ENCODE results near the gene OOSP4B.

- TF ChIP-seq, protein P1, sequence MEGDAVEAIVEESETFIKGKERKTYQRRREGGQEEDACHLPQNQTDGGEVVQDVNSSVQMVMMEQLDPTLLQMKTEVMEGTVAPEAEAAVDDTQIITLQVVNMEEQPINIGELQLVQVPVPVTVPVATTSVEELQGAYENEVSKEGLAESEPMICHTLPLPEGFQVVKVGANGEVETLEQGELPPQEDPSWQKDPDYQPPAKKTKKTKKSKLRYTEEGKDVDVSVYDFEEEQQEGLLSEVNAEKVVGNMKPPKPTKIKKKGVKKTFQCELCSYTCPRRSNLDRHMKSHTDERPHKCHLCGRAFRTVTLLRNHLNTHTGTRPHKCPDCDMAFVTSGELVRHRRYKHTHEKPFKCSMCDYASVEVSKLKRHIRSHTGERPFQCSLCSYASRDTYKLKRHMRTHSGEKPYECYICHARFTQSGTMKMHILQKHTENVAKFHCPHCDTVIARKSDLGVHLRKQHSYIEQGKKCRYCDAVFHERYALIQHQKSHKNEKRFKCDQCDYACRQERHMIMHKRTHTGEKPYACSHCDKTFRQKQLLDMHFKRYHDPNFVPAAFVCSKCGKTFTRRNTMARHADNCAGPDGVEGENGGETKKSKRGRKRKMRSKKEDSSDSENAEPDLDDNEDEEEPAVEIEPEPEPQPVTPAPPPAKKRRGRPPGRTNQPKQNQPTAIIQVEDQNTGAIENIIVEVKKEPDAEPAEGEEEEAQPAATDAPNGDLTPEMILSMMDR (IDR thresholded peaks at IDR 0.05; ENCODE audit: insufficient read depth, low read length, poor library complexity, severe bottlenecking) = no peak
- no peak for TF ChIP-seq EZH2phosphoT487 (conservative IDR thresholded peaks at IDR 0.05; ENCODE audit: low read length)
Measured at GRCh38 chr11:60040109-60040508, 23.1 kb downstream of the OOSP4B start, which contains the start of gene OOSP2.
